Kidney epithelial cell (primary cell): ENCODE measurements around the gene BRF1. TPM values are rescaled to one million over a fixed set of nuclear protein-coding genes. Genes with fewer than 3 reads are reported as not detected.

Experiments
- DNase-seq: peaks from one replicate; pipeline ENCODE4 v3.0.0-alpha.2; 2010; ENCODE audit warnings: low read depth
- H3K27me3 ChIP-seq: 2 replicates; pipeline ENCODE4 v1.6.0; 2011; ENCODE audit warnings: low read length; ENCODE audit not compliant: control insufficient read depth, insufficient read depth
- H3K36me3 ChIP-seq: 2 replicates; pipeline ENCODE4 v1.5.1; 2011; ENCODE audit warnings: low read length; ENCODE audit not compliant: control insufficient read depth, insufficient read depth
- H3K4me3 ChIP-seq: 2 replicates; pipeline ENCODE4 v1.5.1; 2011; ENCODE audit warnings: low read depth, mild to moderate bottlenecking, control low read depth, low read length
- CTCF ChIP-seq: IDR thresholded peaks from 2 replicates; pipeline ENCODE4 v1.5.1; 2011; ENCODE audit warnings: mild to moderate bottlenecking, moderate library complexity, low read length, control low read depth, inconsistent platforms; ENCODE audit not compliant: insufficient read depth, poor library complexity, severe bottlenecking
- total RNA-seq: library from RNA; depleted of rRNA; stranded (reverse); fragments of >200 nt; gene quantifications from 2 replicates; pipeline ENCODE4 v1.2.3, GENCODE V29; 2015

The BRF1 gene
- total RNA-seq, 1 donor from 2014 or later, result 48.4 TPM

GRCh38 chr14:105219753-105220152, 81.0 kb downstream of the BRF1 start:
- Histone ChIP-seq H3K36me3 (no peaks in the 10 kb centered on the region), H3K27me3 (no peaks in the 10 kb centered on the region), H3K4me3 (no peak overlapping the region)
- no peak for DNase-seq
- TF ChIP-seq CTCF, result no peak

- no peak for DNase-seq
- TF ChIP-seq CTCF, result no peak
- Histone ChIP-seq H3K36me3 (no peaks in the 10 kb centered on the region), H3K4me3 (no peak overlapping the region), H3K27me3 (no peaks in the 10 kb centered on the region)
These were observed 81.7 kb downstream of the BRF1 start for GRCh38 chr14:105219043-105219612.

- no peak for DNase-seq
- H3K27me3 ChIP-seq, result no peaks in the 10 kb centered on the region
- no peaks in the 10 kb centered on the region for H3K36me3 ChIP-seq
- no peak for TF ChIP-seq CTCF
- no peak overlapping the region for H3K4me3 ChIP-seq
These were observed 82.2 kb downstream of the BRF1 start for GRCh38 chr14:105218611-105219010.

DNA sequence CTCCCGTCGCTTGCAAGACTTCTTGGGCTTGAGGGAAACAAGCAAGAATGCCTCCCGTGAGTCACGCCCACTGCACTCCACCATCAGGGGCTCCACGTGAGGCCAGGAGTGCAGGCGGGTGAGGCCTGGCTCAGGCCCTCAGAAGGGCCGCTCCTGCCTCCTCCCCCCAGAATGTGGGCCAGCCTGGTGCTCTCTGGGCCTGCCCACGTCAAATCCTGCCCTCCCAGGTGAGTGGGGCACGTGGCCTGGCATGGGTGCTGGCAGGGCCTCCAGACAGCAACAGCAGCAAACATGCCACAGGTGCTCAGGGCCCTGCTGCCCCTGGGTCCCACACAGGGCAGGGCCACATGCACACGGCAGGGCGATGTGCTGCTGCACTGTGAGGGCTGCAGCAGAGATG, 83.0 kb downstream of the BRF1 start:
- peaks cover 1% of the 10 kb centered on the region for H3K36me3 ChIP-seq
- TF ChIP-seq CTCF, result no peak
- no peak for DNase-seq

GRCh38 chr14:105216490-105217247, 84.1 kb downstream of the BRF1 start:
- TF ChIP-seq CTCF, result no peak
- Histone ChIP-seq H3K4me3 (no peak overlapping the region), H3K36me3 (peaks cover 1% of the 10 kb centered on the region), H3K27me3 (no peaks in the 10 kb centered on the region)
- DNase-seq, result no peak

More for the DNA sequence above, 83.0 kb downstream of the BRF1 start:
- no peak overlapping the region for H3K4me3 ChIP-seq
- H3K27me3 ChIP-seq, result no peaks in the 10 kb centered on the region
